HG02943 (cell line): ENCODE results near the gene NEBL.

Source experiments
- ATAC-seq: cut with Tn5 transposase; IDR thresholded peaks from one replicate; pipeline ENCODE4 v1.9.1; 2021; ENCODE audit warnings: mild to moderate bottlenecking, low read depth, moderate library complexity; ENCODE audit not compliant: unreplicated experiment

The NEBL gene

DNA sequence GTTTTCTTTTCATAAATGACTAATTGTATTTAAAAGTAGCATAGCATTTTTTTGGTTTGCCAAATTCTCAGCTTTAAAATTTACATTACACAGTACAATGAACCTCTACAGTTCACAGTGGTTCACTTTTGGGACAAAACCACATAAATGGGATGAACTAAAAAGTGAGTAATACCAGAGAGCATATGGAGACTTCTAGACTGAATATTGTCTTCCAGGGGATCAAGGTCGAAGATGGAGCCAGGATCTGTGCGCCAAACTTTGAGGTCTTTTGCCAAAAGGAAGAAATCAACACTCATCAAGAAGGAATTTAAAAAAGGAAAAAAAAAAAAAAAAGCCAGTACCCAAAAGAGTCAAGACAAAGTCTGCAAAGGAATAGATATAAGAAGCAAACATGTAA is 87.5 kb downstream of the NEBL start:
- ATAC-seq: no peak

DNA sequence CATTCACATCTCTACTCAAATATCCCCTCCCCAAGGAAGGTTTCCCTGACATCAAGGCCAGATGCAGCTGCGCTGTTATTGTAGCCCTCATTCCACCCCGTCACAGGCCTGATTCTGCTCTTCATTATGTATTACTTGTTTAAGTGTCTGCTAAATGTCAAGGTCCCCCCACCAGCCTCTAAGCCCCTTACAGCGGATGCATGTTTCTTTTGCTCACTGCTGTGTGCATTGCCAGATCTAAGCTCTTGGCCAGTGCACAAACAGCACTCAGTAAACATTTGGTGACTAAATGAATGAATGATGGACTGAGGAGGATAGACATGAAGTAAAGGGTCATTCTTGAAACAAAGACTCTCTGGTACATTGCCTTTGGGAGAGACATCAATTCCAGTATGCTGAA is 90.6 kb downstream of the NEBL start:
- no peak for ATAC-seq

DNA sequence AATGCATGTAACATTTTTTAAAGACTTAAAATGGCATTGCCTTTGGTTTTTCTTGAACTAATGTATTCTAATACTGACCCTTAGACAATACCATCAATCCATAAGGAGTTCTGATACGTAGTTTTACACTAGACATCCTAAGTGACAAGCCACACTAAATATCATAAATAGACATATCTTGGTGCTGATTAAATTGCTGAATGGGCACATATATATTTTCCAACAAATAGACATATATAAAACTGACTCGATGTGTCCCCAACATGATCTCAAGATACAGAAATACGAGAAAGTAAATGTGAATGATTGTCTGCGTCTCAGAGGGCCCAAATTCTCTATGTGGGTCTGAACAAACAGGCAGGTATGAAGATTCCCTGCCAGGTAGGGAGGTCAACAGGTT is 99.8 kb downstream of the NEBL start:
- ATAC-seq: no peak

DNA sequence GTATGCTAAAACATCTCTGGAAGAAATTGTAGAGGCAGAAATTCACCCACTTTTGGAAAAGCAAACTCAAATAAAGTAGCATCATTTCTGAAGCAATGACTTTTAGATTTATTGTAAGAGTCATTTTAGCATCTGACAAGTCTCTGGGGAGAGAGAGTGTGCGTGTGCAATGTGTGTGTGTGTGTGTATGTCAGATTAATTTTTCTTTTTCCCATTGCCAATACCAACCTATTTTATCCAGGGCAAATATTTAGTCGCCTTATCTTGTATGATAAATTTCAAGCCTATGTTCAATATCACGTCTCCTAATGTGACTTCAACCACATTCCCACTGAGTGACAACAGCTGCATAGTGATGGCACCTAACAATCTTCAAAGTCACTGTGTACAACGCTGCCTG is 101.7 kb downstream of the NEBL start:
- ATAC-seq: no peak

DNA sequence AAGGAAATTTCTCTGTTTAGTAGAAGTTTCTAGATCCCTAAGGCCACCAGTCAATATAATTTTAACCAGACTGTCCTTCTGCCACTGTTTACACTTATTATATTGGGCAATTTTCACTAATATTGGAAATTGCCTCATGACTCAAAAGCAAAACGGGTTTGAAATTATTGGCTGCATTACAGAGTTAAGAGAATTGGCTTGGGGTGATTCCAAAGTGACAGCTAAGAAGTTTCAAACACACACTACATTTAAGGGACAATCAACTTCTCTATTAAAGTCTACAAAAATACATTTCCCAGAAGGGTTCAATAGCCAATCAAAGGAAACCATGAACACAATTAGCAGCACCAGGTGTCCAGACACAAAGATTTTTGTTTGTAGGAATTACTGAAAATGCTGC is 111.9 kb downstream of the NEBL start:
- no peak for ATAC-seq

DNA sequence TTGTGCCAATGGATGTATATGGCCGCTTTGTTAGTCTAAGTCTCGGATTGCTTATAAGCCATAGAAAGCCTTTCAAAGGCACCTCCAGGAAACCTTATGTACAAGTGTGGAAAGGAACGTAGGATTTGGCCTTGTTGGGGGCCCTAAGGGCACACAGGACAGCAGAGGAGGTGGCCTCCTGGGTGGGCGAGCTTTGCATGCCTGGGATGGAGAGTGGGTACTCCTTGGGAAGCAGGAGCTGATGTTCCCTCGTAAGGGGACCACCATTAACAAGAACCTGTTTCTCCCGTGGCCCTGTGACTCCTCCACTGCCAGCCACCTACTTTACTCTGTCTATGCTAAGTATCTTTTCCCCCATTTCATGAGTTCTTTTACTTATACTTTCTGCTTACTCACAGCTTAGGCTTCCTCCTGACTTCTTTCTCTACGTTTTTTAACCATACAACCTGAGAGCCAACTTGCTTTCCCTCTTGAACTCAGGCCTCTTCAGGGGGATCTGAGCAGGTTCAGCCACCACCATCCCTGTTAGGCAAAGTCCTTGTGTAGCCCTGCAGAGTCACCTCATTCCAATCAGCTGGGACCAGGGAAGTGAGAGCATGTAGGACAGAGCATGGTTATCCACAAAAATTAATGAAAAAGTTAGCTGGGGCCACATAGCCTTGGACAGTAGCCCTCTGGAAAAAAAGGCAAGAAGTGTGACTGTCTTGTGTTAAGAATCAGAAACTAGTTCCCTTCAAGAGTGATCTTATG is 118.9 kb downstream of the NEBL start:
- no peak for ATAC-seq

DNA sequence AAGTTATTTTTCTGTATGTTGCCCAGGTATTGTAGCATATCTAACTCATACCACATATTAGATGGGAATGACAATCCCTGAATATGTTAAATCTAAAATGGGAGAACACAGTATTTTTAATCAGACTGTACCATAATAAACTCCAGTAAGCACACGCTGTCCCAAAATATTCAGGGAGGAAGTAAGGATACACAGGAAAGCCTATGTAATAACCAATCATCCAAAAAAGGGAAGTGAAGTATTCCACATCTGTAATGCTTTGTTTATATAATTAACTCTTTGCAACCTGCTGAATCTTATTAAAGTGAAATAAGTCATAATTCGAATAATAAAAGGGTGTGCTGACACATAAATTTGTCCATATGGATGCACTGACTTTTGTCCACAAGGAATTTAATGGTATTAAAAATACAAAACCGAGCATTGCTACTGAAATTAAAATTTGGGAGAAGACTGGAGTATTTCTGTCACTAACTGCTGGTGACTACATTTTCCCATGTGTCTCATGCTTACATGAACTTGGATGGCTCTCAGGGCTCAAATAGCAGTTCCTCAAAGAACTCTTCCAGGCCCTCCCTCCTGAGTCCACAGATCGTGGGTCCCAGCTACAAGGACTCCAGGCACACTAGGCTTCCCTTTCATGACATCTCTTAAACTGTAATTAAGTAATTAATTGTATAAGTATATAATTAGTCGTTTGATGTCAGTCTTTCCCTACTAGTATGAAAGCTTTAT is 120.6 kb downstream of the NEBL start:
- ATAC-seq: no peak

DNA sequence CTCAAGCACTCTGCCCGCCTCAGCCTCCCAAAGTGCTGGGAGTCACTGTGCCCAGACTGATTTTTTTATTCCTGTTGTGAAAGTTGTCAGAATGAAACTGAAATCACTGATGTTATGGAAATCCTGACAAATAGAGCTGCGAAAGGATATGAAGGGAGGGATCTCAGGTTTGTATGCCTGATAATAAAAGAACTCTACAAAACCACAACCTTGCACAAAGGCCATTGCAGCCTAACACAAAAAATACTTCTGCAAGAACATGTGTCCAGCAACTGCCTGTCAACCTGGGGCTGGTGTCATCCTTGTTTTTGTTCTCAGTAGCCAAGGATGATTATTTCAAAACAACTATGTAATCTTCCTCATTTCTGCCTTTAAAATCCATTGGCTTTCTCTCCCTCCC is 126.1 kb downstream of the NEBL start:
- ATAC-seq: no peak

DNA sequence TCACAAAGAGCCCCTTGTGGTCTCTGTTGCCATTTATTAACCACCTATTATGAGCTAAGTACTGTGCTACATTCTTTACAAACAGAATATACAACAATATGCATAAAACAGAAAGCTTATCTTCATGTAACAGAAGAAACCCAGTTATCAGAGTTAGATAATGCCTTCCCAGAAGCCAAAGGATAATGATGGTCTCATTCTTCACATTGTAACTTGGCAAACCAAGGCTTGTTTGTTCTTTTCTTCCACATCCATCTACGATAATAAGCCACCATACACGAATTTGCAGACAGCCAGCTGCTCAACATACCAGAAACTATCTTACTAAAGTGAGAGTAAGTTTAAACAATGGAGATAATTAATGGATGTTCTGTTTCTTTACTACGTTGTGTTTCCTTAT is 127.6 kb downstream of the NEBL start:
- ATAC-seq: no peak

DNA sequence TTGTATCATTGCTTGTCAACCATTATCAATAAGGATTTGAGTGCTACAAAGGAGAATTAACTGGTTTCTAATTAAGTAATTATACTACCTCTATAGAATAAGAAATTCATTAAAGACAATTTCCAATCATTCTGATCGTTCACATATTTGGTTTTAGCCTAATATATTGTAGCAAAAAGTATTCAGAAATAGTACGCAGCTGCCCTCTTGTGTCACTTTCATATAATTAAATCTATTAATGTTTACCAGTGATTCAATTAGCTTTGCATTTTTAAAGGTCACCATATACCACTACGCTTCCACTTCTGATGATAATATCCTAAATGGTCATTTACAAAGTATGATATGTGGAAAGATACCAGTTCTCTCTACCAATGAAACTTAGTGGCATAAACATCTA is 128.3 kb downstream of the NEBL start:
- no peak for ATAC-seq

DNA sequence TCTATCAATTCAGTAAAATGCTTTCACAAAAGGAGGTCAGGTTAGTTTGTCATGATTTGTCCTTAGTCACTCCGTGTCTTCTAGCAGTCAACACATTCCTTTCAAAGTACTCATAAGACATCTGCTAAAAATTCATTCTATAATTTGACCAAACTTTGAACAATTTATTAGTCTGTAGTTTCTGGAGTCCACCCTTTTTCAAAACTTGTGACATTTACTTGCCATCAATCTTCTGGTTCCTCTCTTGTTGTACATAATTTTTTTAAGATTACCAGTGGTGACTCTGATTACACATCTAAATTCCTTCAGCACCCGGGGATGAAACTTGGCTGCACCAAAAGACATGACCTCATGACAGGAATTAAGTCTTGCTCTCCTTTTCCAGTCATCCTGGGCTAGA is 130.1 kb downstream of the NEBL start:
- no peak for ATAC-seq

DNA sequence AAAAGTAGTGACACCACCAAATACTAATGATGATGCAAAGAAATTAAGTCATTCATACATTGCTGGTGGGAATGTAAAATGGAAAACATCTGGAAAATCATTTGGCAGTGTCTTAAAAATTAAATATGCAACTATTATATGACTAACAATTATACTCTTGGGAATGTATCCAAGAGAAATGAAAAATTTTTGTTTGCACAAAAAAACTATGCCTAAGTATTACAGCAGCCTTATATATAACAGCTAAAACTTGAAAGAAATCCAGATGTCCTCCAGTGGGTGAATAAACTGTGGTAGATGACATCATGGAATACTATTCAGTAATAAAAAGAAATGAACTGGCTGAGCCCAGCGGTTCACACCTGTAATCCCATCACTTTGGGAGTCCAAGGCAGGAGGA is 132.0 kb downstream of the NEBL start:
- no peak for ATAC-seq

DNA sequence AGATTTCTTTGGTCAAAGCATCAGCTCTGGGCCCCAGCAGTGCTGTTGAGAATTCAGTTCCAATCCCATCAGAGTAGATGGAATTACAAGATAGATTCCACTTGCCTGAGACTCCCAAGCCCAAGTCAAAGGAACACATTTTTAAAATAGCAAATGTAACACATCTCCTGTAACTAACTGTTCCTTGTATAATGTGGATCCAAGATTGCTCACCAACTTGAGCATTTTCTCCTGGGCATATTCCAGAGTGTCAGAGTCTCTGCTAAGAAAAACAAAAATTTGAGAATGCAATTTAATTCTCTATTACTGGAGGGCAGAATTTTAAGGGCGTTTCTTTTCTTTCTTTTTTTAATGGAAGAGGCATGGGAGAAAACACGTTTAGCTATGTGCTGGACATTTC is 136.7 kb downstream of the NEBL start:
- no peak for ATAC-seq

DNA sequence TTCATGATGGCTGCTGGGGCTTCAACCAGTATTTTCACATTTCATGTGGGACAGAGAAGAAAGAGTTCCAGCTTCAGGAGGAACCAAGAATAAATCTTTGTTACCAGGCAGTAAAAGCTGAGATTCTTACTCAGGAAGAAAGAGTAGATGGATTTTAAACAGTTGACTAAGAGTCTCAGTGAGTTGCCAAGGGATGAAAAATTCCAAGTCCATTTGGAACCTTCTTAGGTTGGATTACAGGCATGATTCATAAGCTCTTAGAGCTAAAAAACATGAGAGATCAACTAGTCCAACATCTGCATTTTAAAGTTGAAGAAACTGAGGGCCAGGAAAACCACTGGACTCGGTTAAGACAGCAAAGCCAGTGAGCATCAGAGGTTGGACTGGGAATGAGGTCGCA is 148.6 kb downstream of the NEBL start:
- no peak for ATAC-seq

DNA sequence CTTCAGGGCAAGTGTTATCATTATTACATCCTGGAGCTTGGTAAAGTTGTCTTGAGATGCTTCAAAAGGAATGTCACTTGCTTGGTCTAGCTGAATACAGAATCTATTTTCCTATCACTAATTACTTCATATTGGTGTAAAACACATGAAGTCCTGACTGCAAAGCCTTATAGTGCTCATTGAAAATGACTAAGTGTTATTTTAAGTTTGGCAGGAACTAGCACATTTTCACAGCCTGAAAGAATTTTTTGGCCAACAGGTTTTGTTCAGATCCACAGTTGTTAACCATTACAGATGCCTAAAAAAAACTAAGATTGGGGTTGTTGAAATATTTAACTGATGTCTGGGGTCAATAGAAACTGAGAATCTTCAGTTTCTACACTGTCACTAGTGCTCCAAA is 149.3 kb downstream of the NEBL start:
- no peak for ATAC-seq

DNA sequence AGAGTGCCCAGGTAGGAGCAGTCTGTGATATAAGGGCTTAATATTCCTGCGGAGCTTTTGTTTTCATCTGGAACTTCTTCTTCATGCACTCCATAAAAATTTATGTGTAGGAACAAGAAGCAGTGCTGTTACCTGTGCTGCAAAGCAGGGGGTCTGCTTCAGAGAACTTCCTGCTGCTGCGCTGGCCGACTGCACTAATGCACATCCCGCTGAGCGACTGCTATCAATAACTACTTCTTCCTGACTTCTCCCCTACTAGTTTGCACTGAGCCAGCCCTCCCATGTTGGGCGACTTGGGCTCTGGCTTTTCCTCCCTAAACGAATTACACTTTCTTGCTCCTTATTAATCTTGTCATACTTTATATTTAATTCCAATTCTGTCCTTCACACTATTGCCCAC is 150.3 kb downstream of the NEBL start:
- ATAC-seq: no peak

DNA sequence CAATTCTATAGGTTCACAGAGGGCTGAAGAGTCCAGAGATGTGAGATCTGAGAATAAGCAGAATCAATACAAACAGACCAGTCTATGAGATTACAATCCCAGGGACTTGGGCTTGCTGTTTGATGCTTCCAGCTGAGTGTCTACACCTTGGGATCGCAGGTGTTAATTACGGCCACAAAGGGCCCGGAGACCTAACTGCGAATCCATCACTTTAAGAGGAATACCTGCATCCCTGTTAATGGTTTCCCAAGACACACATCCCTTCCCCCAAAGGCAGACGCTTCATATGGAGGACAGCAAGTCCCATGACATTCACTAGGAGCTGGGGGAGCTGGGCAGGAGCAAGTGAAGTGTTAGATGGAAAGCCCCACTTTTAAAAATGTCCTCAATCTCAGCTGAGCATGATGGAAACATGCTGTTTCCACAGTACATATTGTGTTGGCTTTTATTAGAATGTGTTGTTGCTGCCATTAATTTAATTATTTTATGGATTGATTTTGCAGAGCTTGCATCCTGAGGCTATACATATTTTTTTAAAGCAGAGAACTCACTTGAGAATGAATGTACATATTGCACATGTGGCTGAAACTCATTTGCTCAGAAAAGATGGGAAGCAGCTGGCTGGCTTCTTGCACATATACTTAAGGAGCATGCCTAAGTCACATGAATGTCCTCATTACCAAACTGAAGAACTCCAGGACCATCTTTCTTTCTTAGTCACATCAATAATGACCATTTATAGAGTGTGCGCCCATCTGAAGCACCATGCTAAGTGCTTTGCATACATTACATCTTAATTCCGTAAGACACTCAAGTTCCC is 151.3 kb downstream of the NEBL start:
- no peak for ATAC-seq

DNA sequence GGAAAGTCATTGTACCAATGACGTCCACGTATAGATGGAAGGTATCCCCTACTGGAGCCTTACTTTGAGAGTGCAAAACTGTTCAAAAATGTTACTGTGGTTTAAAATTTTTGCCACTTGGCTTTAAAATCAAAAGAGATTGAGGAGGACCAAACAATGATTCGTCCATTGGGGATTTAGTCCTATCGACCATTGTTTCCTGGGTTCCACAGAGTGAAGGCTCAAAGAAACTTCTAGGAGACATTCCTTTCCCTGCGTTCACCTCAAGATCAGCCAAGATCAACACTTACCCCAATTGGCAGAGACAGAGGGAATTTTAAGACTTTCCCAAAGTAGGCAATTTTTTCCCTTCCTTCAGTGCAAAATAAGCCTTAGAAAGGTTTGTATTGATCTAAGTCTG is 152.3 kb downstream of the NEBL start:
- no peak for ATAC-seq

DNA sequence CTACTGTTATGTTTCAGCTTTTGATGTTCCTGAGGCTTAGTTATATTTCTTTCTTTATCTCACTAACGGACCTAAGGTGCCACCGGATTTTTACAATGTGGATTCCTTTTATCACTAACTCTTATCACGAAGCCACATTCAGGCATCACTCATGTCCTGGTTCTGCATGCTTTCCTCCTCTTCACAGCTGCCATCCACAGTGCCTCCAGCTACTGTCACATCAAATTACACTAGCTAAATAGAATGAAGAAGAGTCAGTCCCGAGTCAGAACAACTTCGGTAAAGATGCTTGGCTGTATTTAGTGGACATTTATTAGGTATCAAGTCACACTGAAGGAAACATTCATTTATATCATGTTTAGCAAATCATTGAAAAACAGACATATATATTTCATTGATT is 153.2 kb downstream of the NEBL start:
- no peak for ATAC-seq

DNA sequence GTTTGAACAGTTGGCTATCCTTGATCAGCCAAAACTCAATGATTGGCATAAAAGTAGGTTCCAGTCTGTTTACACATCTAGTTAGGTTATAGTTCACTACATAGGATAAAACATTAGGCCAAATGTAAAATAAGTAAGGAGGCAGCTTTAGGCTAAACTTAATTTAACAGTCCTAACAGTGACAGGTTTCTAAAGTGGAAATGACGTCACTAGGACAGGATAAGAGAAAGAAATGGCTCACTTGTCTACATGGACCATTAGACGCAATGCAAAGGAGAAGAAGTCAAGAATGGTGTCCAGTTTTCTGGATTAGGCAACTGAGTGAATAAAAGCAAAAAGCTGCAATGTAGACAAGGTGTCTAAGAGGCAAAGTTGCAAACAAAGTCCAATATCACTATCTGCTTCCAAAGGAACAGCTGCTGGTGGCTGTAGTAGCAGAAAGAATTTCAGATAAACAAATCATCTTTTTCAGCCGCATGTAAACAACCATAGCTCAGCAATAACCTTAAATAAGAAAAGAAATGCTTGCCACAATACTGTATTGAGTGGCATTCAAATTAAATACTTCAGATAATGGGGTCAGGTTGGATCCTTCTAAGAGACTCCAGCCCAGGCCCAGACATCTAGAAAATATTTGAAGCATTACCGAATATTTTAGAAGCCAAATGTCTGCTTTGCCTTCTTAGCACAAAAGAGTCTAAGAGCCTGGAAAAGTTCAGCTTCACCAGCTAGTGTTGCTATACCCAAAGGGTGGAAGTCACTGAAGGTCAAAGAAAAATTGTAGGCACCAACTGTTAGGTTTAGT is 154.2 kb downstream of the NEBL start:
- no peak for ATAC-seq

DNA sequence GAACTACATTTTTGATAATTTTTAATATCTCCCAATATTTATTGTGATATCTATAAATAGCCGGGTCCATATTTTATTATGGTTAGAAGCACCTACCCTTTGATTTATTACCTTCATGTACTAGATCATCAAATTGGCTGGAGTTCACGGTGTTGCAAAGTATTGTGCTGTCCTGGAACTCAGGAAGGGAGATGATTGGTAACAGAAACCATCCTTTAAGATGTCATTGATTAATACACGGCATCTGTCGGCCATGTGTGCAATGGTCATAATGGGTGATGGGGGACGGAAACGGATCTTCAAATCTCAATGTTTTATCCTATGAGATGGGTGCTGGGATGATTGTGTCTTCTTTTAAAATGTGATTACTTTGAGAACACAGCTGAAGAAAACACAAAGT is 157.0 kb downstream of the NEBL start:
- no peak for ATAC-seq
